ENCODE measurements around the gene PTPN3. TPM values are rescaled to one million over a fixed set of nuclear protein-coding genes. Genes with fewer than 3 reads are reported as not detected.

Gene PTPN3
- total RNA-seq, 2 experiments from 2014 or later: 0.58 to 1.3 TPM

GRCh38 chr9:109428854-109429253 lies 69.3 kb downstream of the PTPN3 start:
- Mint-ChIP-seq H3K4me1 (ENCODE audit: low read depth) (no peaks in the 10 kb centered on the region), H3K36me3 (ENCODE audit: low read depth) (no peaks in the 10 kb centered on the region), H3K4me3 (no peak overlapping the region), H3K27ac (no peak overlapping the region), H3K9me3 (no peaks in the 10 kb centered on the region), H3K27me3 (peaks cover 10% of the 10 kb centered on the region)
- intact Hi-C loops (cut with micrococcal nuclease): no loop called here
- ATAC-seq (no peak), DNase-seq (no peak)
- ChIA-PET CTCF (interaction anchor here (1.6 to 1.8 kb wide), 2 partner anchors 17 to 41 kb away, joined by 5 to 7 read pairs; no protein-coding TSS in a partner anchor), POLR2A (no interaction called here)
- TF ChIP-seq CTCF (IDR thresholded peaks at IDR 0.05): no peak

DNA sequence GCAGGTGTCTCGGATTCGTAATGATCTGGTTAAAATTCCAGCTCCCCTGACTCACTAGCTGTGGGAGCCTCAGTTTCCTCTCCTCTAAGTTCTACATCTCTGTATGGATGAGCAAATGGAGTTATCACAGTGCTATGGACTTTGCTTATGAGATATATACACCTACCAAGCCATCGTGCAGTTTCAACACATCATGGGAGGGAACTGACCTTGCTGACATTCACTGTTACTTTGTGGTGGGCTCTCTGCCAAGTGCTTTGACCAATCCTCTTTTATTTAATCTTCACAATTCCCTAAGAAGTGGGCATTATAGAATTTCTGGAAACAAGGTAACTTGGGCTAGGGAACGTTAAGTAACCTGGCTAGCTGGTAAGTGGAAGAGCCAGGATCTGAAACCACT lies 70.2 kb downstream of the PTPN3 start:
- ChIA-PET POLR2A (no interaction called here), CTCF (interaction anchor here (1.6 to 1.8 kb wide), 2 partner anchors 16 to 42 kb away, joined by 5 to 7 read pairs; no protein-coding TSS in a partner anchor)
- H3K9me3 Mint-ChIP-seq: no peaks in the 10 kb centered on the region
- ATAC-seq: no peak
- H3K4me3 Mint-ChIP-seq: no peak overlapping the region
- H3K27ac Mint-ChIP-seq: no peak overlapping the region
- no peak for TF ChIP-seq CTCF (IDR thresholded peaks at IDR 0.05)
- H3K27me3 Mint-ChIP-seq: peaks cover 7% of the 10 kb centered on the region
- intact Hi-C loops (cut with micrococcal nuclease): no loop called here
- H3K4me1 Mint-ChIP-seq (ENCODE audit: low read depth): no peaks in the 10 kb centered on the region
- no peak for DNase-seq
- no peaks in the 10 kb centered on the region for H3K36me3 Mint-ChIP-seq (ENCODE audit: low read depth)

DNA sequence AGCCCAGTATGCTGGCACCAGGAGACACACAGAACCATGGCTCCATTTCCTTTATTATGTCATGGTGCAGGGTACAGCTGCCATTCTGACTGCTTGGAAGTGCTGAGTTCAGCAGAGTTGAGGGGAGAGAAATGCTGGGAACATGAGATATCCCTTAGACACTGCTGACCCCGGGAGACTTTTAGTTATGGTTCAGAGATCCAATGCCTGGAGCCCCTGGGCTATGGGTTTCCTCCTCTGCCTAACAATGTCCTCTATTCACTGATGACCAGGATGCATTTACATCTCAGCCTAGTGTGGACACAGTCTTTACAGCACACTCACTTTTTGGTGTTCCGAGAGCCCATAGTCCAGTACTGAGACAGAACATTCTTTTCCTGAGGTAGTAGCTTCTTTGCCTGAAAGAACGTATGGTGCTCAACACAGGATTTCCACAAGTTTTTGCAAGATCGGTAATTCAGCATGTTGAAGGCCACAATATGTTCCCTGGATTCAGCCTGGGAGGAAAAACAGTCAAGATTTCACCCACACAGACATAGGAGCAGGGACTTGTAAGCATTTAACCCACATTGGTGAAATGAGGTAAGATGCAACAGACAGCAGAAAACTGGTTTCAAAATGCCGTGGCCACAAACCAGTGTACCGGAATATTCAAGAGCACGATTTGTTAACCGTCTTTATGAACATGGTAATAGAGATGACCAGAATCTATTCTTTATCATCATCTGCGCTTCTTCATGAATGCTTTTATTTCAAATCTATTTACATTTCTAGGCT lies 71.3 kb downstream of the PTPN3 start:
- CTCF ChIA-PET: no interaction called here

DNA sequence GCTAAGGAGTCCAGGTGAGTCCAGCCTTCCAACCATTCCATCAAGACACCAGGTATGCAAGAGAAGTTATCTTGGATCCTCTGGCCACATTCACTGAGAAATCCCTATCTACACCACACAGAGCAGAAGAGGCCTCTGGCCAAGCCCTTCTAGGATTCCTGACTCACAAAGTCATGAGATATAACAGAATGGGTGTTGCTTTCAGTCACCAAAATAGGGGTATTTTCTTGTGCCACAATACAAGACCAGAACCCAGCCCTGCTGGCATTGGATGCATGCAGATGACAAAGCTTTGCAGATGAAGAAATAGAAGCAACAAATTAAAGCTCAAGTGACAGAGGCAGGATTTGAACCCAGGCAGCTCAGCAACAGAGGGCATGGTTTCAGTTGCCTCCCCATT lies 73.5 kb downstream of the PTPN3 start:
- POLR2A ChIA-PET: no interaction called here
- ATAC-seq (no peak), DNase-seq (no peak)
- Mint-ChIP-seq H3K4me3 (no peak overlapping the region), H3K27ac (no peak overlapping the region), H3K9me3 (no peaks in the 10 kb centered on the region), H3K36me3 (ENCODE audit: low read depth) (no peaks in the 10 kb centered on the region), H3K27me3 (peaks cover 7% of the 10 kb centered on the region), H3K4me1 (ENCODE audit: low read depth) (no peaks in the 10 kb centered on the region)
- CTCF ChIA-PET: interaction anchor here (1.8 to 4.8 kb wide), 2 partner anchors 13 to 16 kb away, joined by 6 to 18 read pairs; no protein-coding TSS in a partner anchor
- no peak for TF ChIP-seq CTCF (IDR thresholded peaks at IDR 0.05)
- intact Hi-C loops (cut with micrococcal nuclease): no loop called here

More for the DNA sequence above, 71.3 kb downstream of the PTPN3 start:
- H3K27me3 Mint-ChIP-seq: peaks cover 4% of the 10 kb centered on the region
- H3K36me3 Mint-ChIP-seq (ENCODE audit: low read depth): no peaks in the 10 kb centered on the region
- H3K9me3 Mint-ChIP-seq: no peaks in the 10 kb centered on the region
- DNase-seq (no peak), ATAC-seq (no peak)
- no peak overlapping the region for H3K27ac Mint-ChIP-seq
- no peak overlapping the region for H3K4me3 Mint-ChIP-seq
- H3K4me1 Mint-ChIP-seq (ENCODE audit: low read depth): no peaks in the 10 kb centered on the region
- no peak for TF ChIP-seq CTCF (IDR thresholded peaks at IDR 0.05)
- POLR2A ChIA-PET: interaction anchor here (0.6 kb wide), 1 partner anchor 9 kb away, joined by 3 read pairs; no protein-coding TSS in a partner anchor
- intact Hi-C loops (cut with micrococcal nuclease): no loop called here

GRCh38 chr9:109423877-109424276 lies 74.2 kb downstream of the PTPN3 start:
- DNase-seq (no peak), ATAC-seq (no peak)
- Mint-ChIP-seq H3K9me3 (no peaks in the 10 kb centered on the region), H3K27me3 (peaks cover 5% of the 10 kb centered on the region), H3K4me1 (ENCODE audit: low read depth) (peaks cover 1% of the 10 kb centered on the region), H3K4me3 (no peak overlapping the region), H3K36me3 (ENCODE audit: low read depth) (no peaks in the 10 kb centered on the region), H3K27ac (no peak overlapping the region)
- intact Hi-C loops (cut with micrococcal nuclease): no loop called here
- ChIA-PET CTCF (interaction anchor here (0.6 to 4.8 kb wide), 2 partner anchors 12 to 46 kb away, joined by 3 to 18 read pairs; no protein-coding TSS in a partner anchor), POLR2A (no interaction called here)
- TF ChIP-seq CTCF (IDR thresholded peaks at IDR 0.05): no peak
